ENCODE measurements around the gene APBB2.
"Not testable (repeated sequence)": the region's sequence is repeated elsewhere in the genome, so short reads cannot be mapped to it uniquely, and the experiment has no call there.

Gene APBB2

DNA sequence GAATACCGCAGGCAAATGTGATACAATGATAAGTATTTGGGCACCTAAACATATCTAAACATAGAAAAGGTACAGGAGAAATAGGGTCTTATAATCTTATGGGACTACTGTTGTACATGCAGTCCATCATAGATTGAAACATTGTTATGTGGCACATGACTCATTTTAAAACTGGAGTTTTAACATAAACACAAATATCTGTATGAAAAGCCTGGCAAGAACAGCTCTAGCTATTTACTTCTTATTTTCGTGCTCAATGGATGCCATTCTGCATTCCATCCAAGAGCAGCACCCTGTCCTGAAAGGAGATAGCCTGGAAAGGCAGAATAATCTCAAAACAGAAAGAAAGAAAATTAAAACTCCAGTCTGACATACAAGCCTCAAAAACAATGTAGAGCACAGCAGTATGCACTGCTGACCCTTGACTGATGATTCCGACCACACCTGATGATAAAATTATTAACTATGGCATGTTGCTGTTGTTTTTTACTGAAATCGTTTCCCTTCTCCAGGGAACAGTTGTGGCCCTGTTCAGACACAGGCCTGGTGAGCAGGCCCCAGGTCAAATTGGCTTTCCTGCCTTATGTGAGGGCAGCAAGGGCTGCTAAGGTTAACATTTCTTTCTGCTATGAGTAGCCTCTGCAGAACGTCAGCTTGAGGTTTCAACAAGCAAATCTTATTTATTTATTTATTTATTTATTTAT is 152.7 kb downstream of the APBB2 start:
- H3K27me3 ChIP-seq (ENCODE audit: insufficient read depth, low read depth): no peaks in the 10 kb centered on the region
- H3K27ac ChIP-seq: no peak overlapping the region
- no peaks in the 10 kb centered on the region for H3K36me3 ChIP-seq (ENCODE audit: insufficient read depth)
- TF ChIP-seq, protein P1, sequence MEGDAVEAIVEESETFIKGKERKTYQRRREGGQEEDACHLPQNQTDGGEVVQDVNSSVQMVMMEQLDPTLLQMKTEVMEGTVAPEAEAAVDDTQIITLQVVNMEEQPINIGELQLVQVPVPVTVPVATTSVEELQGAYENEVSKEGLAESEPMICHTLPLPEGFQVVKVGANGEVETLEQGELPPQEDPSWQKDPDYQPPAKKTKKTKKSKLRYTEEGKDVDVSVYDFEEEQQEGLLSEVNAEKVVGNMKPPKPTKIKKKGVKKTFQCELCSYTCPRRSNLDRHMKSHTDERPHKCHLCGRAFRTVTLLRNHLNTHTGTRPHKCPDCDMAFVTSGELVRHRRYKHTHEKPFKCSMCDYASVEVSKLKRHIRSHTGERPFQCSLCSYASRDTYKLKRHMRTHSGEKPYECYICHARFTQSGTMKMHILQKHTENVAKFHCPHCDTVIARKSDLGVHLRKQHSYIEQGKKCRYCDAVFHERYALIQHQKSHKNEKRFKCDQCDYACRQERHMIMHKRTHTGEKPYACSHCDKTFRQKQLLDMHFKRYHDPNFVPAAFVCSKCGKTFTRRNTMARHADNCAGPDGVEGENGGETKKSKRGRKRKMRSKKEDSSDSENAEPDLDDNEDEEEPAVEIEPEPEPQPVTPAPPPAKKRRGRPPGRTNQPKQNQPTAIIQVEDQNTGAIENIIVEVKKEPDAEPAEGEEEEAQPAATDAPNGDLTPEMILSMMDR (conservative IDR thresholded peaks at IDR 0.05; ENCODE audit: low read depth, low read length): no peak
- H2AFZ ChIP-seq (ENCODE audit: low read depth): no peak overlapping the region
- H4K20me1 ChIP-seq (ENCODE audit: insufficient read depth): no peaks in the 10 kb centered on the region
- no peak overlapping the region for H3K9ac ChIP-seq
- H3K4me1 ChIP-seq (ENCODE audit: low read depth, poor library complexity, severe bottlenecking): no peaks in the 10 kb centered on the region
- no peak overlapping the region for H3K4me3 ChIP-seq (IDR thresholded peaks at IDR 0.05; ENCODE audit: insufficient read depth, low read depth, low read length)
- H3K4me2 ChIP-seq: no peak overlapping the region
- H3K79me2 ChIP-seq (ENCODE audit: insufficient read depth, low read depth): no peaks in the 10 kb centered on the region

DNA sequence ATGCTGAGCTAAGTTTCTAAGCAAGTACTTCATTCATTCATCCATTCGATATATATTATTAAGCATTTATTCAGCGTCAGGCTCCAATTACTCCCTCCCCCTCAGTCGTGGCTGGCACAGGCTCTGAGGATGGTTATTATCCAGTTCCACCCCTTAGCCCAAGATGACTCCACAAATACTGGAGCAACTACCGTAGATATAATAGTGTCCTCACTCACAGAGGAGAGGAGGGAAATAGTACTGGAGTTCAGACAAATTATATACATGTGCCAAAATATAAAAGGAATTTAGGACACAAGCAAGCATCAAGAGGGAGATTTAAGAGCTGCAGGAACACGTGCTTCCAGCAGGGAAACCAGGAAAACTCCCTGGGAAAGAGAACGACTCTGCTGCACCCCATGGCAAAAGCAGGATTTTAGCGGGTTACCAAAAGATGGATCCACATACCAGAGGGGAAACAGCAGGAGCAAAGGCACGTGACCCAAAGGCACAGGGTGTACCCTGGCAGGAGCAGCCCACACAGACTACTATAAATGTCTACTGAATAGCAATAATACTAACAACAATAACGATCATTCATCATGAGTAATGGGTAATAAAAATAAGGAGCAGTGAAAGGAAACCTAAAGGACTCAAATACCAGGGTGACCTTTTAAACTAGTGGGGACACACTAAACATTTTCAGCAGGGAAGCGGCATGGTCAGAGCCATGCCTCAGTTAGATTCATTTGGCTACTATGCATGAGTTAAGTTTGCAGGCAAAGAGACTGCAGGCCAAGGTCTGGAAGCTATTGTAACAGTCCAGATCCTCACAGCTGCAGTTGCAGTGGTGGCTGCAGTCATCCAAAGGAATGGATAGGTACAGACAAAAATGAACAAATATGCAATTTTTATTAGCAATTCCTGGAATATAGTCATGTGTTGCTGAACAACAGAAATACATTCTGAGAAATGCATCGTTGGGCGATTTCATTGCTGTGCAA is 153.7 kb downstream of the APBB2 start:
- Histone ChIP-seq H3K9ac (no peak overlapping the region), H3K4me3 (IDR thresholded peaks at IDR 0.05; ENCODE audit: insufficient read depth, low read depth, low read length) (no peak overlapping the region), H3K27ac (no peak overlapping the region), H2AFZ (ENCODE audit: low read depth) (no peak overlapping the region), H3K36me3 (ENCODE audit: insufficient read depth) (no peaks in the 10 kb centered on the region), H3K4me2 (no peak overlapping the region), H4K20me1 (ENCODE audit: insufficient read depth) (no peaks in the 10 kb centered on the region), H3K27me3 (ENCODE audit: insufficient read depth, low read depth) (no peaks in the 10 kb centered on the region), H3K4me1 (ENCODE audit: low read depth, poor library complexity, severe bottlenecking) (no peaks in the 10 kb centered on the region), H3K79me2 (ENCODE audit: insufficient read depth, low read depth) (no peaks in the 10 kb centered on the region)
- TF ChIP-seq, protein P1 (conservative IDR thresholded peaks at IDR 0.05; ENCODE audit: low read depth, low read length): no peak

DNA sequence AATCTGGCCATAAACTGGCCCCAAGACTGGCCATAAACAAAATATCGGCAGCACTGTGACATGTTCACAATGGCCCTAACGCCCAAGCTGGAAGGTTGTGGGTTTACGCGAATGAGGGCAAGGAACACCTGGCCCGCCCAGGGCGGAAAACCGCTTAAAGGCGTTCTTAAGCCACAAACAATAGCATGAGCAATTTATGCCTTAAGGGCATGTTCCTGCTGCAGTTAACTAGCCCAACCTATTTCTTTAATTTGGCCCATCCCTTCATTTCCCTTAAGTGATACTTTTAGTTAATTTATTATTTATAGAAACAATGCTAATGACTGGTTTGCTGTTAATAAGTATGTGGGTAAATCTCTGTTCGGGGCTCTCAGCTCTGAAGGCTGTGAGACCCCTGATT is 154.9 kb downstream of the APBB2 start:
- H3K9ac ChIP-seq; H2AFZ ChIP-seq (ENCODE audit: low read depth); H3K36me3 ChIP-seq (ENCODE audit: insufficient read depth); H3K4me1 ChIP-seq (ENCODE audit: low read depth, poor library complexity, severe bottlenecking); H4K20me1 ChIP-seq (ENCODE audit: insufficient read depth); H3K79me2 ChIP-seq (ENCODE audit: insufficient read depth, low read depth); H3K27me3 ChIP-seq (ENCODE audit: insufficient read depth, low read depth); H3K27ac ChIP-seq; H3K4me2 ChIP-seq; H3K4me3 ChIP-seq (IDR thresholded peaks at IDR 0.05; ENCODE audit: insufficient read depth, low read depth, low read length): not testable (repeated sequence)

DNA sequence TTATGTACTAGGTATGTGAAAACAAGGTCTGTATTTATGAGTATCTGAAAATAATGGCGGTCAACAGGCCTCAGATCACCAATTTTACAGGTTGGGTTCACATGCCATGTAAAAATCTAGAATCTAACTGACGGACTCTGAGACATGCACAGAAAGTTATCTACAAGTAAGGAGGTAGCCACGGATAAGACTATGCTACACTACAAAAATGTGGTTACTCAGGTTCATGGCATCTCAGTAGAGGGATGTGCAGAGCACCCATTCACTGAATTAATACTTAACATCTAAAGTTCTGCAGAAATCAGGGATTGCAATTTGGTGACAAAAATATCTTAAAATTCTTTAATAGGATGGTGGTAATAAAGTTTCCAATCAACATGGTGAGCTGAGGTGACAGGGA is 155.9 kb downstream of the APBB2 start:
- H3K4me1 ChIP-seq (ENCODE audit: low read depth, poor library complexity, severe bottlenecking): no peaks in the 10 kb centered on the region
- no peak overlapping the region for H3K4me3 ChIP-seq (IDR thresholded peaks at IDR 0.05; ENCODE audit: insufficient read depth, low read depth, low read length)
- H3K27ac ChIP-seq: no peak overlapping the region
- no peak overlapping the region for H2AFZ ChIP-seq (ENCODE audit: low read depth)
- no peak overlapping the region for H3K4me2 ChIP-seq
- H3K79me2 ChIP-seq (ENCODE audit: insufficient read depth, low read depth): no peaks in the 10 kb centered on the region
- no peaks in the 10 kb centered on the region for H3K36me3 ChIP-seq (ENCODE audit: insufficient read depth)
- TF ChIP-seq, protein P1 (conservative IDR thresholded peaks at IDR 0.05; ENCODE audit: low read depth, low read length): no peak
- no peak overlapping the region for H3K9ac ChIP-seq
- no peaks in the 10 kb centered on the region for H3K27me3 ChIP-seq (ENCODE audit: insufficient read depth, low read depth)
- H4K20me1 ChIP-seq (ENCODE audit: insufficient read depth): no peaks in the 10 kb centered on the region

All from KMS-11 (cell line).